SU-DHL-6 (cell line): Measurements from ENCODE around the gene DPP6.

Experiments used
- EZH2phosphoT487 ChIP-seq: fragments of 200-600 bp; sonication (generic), shearing (Covaris generic); conservative IDR thresholded peaks from 2 replicates; pipeline ENCODE4 v1.6.1; 2018; ENCODE audit warnings: mild to moderate bottlenecking, antibody characterized with exemption, low read length, moderate library complexity, mixed read lengths
- TF ChIP-seq, protein P1 (sequence below): fragments of 200-600 bp; sonication (generic); IDR thresholded peaks from one replicate; pipeline ENCODE4 v1.5.1; 2017; ENCODE audit warnings: antibody characterized with exemption, mild to moderate bottlenecking, low read length, moderate library complexity; ENCODE audit not compliant: insufficient read depth, poor library complexity, severe bottlenecking

DNA sequence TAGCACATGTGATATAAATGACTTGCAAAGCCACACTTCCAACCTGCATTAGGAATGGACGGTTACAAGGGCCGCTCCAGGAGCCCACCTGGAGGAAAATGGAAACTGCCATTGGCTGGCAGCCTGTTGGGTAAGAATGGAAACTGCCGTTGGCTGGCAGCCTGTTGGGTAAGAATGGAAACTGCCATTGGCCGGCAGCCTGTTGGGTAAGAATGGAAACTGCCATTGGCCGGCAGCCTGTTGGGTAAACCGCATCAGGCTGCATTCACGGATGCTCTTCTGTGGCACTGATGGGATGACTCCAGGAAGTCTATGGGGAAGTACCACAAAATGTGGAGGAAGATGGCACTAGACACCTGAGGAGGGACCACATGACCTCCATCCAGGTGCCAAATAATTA lies 143.1 kb downstream of the DPP6 start:
- TF ChIP-seq, protein P1, sequence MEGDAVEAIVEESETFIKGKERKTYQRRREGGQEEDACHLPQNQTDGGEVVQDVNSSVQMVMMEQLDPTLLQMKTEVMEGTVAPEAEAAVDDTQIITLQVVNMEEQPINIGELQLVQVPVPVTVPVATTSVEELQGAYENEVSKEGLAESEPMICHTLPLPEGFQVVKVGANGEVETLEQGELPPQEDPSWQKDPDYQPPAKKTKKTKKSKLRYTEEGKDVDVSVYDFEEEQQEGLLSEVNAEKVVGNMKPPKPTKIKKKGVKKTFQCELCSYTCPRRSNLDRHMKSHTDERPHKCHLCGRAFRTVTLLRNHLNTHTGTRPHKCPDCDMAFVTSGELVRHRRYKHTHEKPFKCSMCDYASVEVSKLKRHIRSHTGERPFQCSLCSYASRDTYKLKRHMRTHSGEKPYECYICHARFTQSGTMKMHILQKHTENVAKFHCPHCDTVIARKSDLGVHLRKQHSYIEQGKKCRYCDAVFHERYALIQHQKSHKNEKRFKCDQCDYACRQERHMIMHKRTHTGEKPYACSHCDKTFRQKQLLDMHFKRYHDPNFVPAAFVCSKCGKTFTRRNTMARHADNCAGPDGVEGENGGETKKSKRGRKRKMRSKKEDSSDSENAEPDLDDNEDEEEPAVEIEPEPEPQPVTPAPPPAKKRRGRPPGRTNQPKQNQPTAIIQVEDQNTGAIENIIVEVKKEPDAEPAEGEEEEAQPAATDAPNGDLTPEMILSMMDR: no peak
- no peak for TF ChIP-seq EZH2phosphoT487
